ENCODE data around the gene SF3B4. TPM values are rescaled to one million over a fixed set of nuclear protein-coding genes. Genes with fewer than 3 reads are reported as not detected.

The SF3B4 gene
- total RNA-seq, 1 experiment from 2014 or later = 127 TPM

GRCh38 chr1:149928401-149928724 is 760 bp upstream of the SF3B4 start:
- no peak for TF ChIP-seq CTCF (conservative IDR thresholded peaks at IDR 0.05)
- H2AFZ ChIP-seq (ENCODE audit: low read length) = no peak overlapping the region
- H3K36me3 Mint-ChIP-seq (ENCODE audit: insufficient read depth in 1 of 3, low read depth in 3 of 3) = peaks cover 28 to 38% (median 37%) of the 10 kb centered on the region in 3 experiments
- H3K14ac ChIP-seq (ENCODE audit: insufficient read depth, low read length) = peak overlapping the region; percentile 86; the same call in 1 of the 2 replicates
- H4K5ac ChIP-seq (ENCODE audit: insufficient read length, low read depth, low read length) = no peak overlapping the region
- peak overlapping the region; percentile 96 for H3K4me2 ChIP-seq (ENCODE audit: insufficient read depth, insufficient read length, low read length)
- no peak overlapping the region for H2BK120ac ChIP-seq (ENCODE audit: low read depth, low read length, poor library complexity, severe bottlenecking)
- no CpG with 5 or more reads among the region's 1 CpG for WGBS (ENCODE audit: extremely low coverage, insufficient read length, low lambda C conversion rate)
- no peak overlapping the region for H2BK15ac ChIP-seq (ENCODE audit: low read depth, low read length)
- H4K8ac ChIP-seq (replicated peaks; ENCODE audit: insufficient read length, low read depth, low read length) = no peak overlapping the region
- H3K23ac ChIP-seq (ENCODE audit: insufficient read length, low read depth, low read length) = no peak overlapping the region
- peaks cover 8% of the 10 kb centered on the region; the same call in 1 of the 2 replicates for H3K79me2 ChIP-seq (ENCODE audit: insufficient read depth, low read length)
- H3K9me3 Mint-ChIP-seq = no peaks in the 10 kb centered on the region; a peak in 1 of 5 replicates
- peaks cover 19 to 26% of the 10 kb centered on the region in 2 experiments for H3K4me1 Mint-ChIP-seq
- peaks cover 2% of the 10 kb centered on the region; the same call in 1 of the 2 replicates for H3K4me1 ChIP-seq (ENCODE audit: insufficient read depth, low read length)
- H4K91ac ChIP-seq (ENCODE audit: insufficient read length, low read depth, low read length) = no peak overlapping the region
- no peaks in the 10 kb centered on the region for H4K20me1 ChIP-seq (ENCODE audit: control insufficient read depth, insufficient read depth, insufficient read length)
- peak overlapping the region; percentile 97 to 99 (median 99) for H3K27ac Mint-ChIP-seq
- H2BK20ac ChIP-seq (ENCODE audit: low read depth, low read length, poor library complexity, severe bottlenecking) = no peak overlapping the region
- no peak overlapping the region for H3K56ac ChIP-seq (ENCODE audit: insufficient read length, low read depth, low read length)
- no peak overlapping the region for H3T11ph ChIP-seq (ENCODE audit: low read length)
- no peaks in the 10 kb centered on the region for H3K27me3 Mint-ChIP-seq (ENCODE audit: low read depth)
- DNase-seq = no peak
- peak overlapping the region; percentile 91 for H3K9ac ChIP-seq (ENCODE audit: extremely low read depth, insufficient read length, low read length)
- H3K9me3 ChIP-seq (ENCODE audit: control insufficient read depth, low read depth, low read length) = no peaks in the 10 kb centered on the region
- peak overlapping the region; percentile 97 to 100 for H3K4me3 Mint-ChIP-seq
- no peak overlapping the region for H2BK12ac ChIP-seq (ENCODE audit: insufficient read length, low read depth, low read length)
- H3K27ac ChIP-seq (ENCODE audit: insufficient read length, low read depth, low read length) = peak overlapping the region; percentile 91
- H3K18ac ChIP-seq (ENCODE audit: insufficient read length, low read depth, low read length) = peak overlapping the region; percentile 89
- H2BK5ac ChIP-seq (ENCODE audit: insufficient read length, low read length) = no peak overlapping the region
- H3K23me2 ChIP-seq (ENCODE audit: insufficient read length, low read depth, low read length, poor library complexity, severe bottlenecking) = peaks cover 11% of the 10 kb centered on the region
- no peak overlapping the region for H3K4ac ChIP-seq (ENCODE audit: low read depth, low read length)
- no peaks in the 10 kb centered on the region for H3K27me3 ChIP-seq (ENCODE audit: insufficient read depth, low read length)
- H2AK5ac ChIP-seq (ENCODE audit: insufficient read length, low read length) = no peak overlapping the region
- peaks cover 11% of the 10 kb centered on the region for H3K79me1 ChIP-seq (ENCODE audit: insufficient read depth, low read depth, low read length, poor library complexity, severe bottlenecking)
